ENCODE data around the gene CLCC1.
"Not testable (repeated sequence)": the region's sequence is repeated elsewhere in the genome, so short reads cannot be mapped to it uniquely, and the experiment has no call there.

- not testable (repeated sequence) for TF ChIP-seq PKNOX1 (IDR thresholded peaks at IDR 0.05); BHLHE40 (IDR thresholded peaks at IDR 0.05; ENCODE audit: borderline replicate concordance)
These were observed 33.3 kb upstream of the CLCC1 start for GRCh38 chr1:108996622-108997021.
